Amygdala (tissue), 56 donors: ENCODE data around the gene A4GNT.
"Not testable (repeated sequence)": the region's sequence is repeated elsewhere in the genome, so short reads cannot be mapped to it uniquely, and the experiment has no call there.

Experiments
- DNase-seq, 56 donors: peaks; one replicate each; lab custom pipeline; 2025; lab: John Stamatoyannopoulos, UW

Gene A4GNT

DNA sequence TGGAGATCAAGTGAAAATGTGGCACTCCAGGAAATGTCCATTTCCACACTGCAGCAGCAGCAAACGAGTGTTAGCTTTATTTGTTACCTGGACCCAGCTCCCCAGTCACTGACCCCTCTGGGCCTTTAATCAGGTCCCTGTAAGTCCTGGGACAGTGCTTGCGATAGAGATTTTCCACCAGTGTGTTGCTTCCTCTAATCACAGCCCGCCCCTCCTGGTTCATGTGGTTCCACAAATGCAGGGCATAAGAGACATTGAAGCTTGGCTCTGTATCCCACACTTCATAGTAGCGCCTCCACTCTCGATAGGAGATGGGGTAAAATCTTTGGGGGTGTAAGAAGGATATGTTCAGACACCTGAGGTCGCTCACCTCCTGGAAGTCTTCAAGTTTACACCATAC lies 8.0 kb downstream of the A4GNT start:
- no peak for DNase-seq

DNA sequence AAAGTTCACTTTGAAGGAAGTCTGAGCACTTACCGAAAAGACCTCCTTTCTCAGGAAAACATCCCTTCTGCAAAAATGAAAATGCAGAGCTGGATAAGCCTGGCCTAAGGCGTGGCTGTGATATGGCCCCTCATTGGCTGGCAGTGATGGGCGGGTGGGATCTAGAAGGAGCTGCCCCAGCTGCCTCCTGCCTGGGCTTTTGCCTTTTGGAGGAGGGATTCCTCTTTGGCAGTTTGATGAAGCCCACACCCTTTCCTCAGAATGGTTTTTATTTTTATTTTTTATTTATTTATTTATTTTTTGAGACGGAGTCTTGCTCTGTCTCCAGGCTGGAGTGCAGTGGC lies 12.8 kb downstream of the A4GNT start:
- no peak for DNase-seq

DNA sequence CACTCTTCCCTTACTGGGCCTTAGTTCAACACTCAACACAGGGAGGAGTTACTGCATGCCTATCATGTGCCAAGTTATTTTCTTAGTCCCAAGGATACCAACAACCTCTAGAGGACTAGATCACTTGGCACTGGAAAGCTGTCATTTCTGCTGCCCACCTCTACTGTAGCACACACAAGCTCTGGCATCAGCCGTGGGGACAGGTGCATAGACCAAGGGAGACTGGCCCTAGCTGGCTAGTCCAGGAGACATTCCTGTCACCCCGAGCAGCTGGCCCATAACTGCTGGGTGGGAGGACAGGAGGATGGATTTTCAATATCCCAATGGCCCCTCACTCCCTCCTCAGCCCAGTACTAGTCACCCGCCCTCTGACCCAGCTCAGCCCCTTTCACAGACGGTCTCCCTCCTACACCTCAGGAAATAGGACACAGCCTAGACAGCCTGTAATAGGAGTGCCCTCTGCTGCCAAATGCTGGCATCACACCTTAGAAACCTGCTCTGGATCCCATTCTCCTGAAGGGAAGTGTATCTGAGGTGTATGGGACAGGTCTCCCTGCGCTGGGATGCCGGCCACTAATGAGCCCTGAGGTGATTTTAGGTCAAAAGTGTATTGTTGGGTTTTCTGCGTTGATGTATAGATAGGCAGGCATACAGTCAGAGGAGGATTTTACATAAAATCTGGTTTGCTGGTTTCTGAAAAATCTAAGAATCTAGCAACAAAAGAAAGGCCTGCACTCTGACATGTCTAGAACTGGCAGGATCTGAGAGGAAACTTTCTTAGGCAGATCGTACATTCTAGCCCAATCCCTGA lies 13.4 kb downstream of the A4GNT start:
- peak in 41 of 56 donors; percentile 10 to 84 (median 32) for DNase-seq

DNA sequence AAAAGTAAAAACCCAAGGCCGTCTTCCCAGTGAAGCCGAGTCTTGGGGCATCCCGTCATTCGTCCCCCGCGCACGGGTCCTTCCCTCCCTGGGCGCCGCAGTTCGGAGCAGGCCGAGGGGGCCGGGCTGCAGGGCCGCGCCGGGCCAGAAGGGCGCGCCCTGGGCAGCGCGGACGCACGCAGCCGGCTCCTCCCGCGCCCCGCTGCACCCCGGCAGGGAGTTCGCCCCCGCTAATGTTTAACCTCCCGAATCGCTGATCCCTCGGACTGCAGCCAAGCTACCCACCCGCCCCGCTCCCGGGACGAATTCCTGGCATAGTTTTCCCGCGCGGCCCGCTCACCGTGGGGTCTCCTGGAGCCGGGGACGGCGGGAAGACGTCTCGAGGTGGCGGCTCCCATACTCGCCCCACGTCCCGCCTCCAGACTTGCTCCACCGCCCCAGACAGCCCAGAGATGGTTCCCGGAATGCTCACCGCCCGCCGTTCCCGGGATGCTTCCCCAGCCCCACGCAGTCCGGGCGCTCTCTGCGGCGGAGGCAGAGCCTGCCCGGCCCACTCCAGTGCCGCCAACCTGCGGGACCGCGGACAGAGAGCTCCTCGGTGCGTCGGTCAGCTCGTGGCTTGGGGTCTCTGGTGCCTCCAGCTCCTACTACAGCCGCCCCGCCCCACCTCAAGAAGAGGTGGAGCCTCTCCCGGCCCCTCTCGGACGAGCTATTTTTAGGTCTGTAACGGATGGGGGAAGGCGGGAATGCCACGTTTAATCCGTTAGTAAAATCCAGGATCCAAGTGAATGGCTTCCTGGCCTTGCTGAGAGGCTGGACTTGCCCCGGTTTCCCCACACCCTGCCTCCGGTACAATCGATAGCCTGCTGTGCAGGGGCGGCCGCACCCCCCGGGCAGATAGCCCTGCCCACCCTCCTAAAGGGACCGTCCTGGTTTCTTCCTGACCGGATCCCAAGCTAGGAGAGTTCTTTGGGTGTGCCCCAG lies 16.9 kb downstream of the A4GNT start, which contains the start of gene DZIP1L:
Gene DZIP1L, minus strand, starts transcription at position 621 of the 984 bp plus-strand sequence. CDS start 11,637 bp downstream, outside the sequence.
- peak in 32 of 56 donors; percentile 8 to 64 (median 46) for DNase-seq

DNA sequence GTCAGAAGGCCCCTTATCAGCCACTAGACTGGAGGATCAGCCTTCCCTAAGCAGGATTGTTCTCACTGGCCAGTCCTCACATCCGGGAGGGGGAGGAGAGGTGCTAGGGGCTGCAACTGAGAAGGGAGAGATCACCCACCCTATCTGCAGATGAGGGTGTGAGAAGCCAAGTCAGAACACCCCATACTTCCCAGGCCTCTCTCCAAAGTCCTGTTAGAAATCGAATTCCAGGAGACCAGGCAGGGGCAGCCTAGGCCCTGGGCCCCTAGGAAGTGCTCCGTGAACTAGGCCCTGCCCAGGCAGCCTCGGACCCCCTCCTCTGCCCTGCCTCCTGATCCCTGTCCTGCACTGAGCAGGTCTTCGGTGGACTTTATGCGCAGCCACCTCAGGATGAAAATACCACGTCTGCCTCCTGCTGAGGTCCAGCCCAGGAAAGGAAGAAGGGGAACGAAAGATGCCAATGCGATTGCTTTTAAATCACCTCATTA lies 17.7 kb downstream of the A4GNT start:
- DNase-seq = peak in 2 of 56 donors; percentile 6 to 14

DNA sequence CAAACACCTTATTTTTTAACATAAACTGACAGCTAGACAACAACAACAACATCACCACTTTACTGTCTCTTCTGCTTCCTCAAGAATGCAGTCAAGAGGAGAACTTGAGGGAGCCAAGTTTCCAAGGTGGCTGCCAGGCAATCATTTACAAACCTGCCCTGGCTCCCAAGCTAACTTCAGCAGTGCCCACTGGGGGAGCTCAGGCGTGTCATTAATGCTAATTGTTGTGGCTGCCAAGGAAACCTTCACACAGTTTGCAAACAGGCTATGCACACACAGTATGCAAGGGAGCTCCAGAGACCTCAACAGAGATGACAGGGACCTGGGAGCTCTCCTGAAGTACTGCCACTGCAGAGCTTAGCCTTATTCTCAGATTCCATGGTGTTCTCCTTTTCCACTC lies 18.9 kb downstream of the A4GNT start:
- DNase-seq = no peak

DNA sequence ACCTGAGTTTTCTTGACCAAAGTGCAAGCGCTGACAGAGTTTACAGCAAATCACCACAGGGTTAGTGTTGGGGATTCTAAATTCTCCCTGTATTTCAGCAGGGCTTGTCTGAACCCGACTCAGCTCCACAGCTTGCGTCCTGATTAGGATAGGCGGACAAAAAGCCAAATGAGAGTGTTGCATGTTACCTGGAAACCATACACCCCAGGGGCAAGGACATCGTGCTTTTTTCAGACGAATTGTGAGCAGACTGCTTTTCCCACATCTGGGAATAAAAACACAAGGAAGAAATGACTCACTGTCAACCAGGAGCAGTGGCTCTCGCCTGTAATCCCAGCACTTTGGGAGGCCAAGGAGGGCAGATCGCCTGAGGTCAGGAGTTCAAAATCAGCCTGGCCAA lies 19.8 kb downstream of the A4GNT start:
- no peak for DNase-seq

DNA sequence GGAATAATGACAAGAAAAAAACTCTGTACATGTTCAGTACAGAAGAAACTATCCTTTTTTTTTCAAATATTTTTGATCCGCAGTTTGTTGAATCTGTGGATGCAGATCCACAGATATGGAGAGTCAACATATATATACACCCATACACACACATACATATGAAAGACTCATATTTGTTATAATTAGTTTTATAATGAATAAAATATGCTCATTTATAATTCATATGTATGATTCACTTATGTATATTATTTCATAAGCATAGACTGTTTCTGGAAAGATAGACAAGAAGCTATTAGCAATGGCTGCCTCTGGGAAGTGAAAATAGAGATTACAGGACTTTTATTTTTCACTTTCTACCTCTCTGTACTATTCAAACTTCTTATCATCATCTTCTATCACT lies 26.6 kb downstream of the A4GNT start:
- DNase-seq = no peak

DNA sequence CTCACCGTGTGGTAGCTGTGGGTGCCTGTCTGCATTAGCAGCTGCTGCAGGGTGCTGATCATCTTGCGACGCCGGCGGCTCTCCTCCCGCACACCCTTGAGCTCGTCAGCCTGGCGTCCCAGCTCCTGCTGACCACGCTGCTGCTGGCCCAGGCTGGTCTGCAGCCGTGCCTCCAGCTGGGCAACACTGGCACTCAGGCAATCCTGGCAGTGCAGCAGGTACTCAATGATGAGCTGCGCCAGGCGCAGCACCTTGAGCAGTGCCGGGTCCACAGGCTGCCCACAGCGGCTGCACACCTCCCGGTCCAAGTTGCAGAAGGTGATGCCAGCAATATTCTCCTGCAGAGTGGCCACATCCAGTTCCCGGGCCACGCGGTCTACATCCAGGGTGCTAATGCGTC lies 28.7 kb downstream of the A4GNT start:
- no peak for DNase-seq

DNA sequence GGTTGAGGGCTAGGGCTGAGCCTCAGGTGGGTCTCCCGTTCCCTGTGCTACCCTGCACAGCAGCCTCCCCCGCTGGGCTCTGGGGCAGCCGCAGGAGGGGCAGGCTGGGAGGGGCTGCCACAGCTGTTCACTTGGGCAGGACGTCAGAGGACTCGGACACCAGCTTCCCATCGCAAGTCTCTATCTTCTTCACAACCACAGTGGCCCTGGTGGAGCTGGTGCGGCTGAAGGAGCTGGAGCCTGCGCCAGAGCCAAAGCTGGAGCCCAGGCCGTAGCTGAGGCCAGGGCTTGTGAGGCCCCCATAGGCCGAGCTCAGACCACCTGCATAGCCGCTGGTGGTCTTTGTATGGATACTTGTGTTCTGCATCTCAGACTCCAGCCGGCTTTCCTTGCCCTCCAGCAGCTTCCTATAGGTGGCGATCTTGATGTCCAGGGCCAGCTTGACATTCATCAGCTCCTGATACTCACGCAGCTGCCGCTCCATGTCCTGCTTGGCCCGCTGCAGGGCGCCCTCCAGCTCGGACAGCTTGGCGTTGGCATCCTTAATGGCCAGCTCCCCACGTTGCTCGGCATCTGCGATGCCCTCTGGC lies 30.7 kb downstream of the A4GNT start:
- DNase-seq = not testable (repeated sequence)

DNA sequence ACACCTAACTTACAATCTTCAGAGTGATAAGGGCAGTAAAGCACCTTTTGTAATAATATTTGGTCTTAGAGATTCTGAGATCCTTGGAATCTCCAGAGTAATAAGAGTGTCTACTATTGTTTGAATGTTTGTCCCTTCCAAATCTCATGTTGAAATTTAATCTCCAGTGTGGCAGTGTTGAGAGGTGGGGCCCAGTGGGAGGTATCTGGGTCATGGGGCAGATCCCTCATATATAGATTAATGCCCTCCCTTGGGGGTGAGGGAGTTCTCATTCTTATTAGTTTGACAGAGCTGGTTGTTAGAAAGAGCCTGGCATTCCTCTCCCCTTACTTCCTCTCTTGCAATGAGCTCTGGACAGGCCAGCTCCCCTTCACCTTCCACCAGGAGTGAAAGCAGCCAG lies 32.8 kb downstream of the A4GNT start:
- no peak for DNase-seq

DNA sequence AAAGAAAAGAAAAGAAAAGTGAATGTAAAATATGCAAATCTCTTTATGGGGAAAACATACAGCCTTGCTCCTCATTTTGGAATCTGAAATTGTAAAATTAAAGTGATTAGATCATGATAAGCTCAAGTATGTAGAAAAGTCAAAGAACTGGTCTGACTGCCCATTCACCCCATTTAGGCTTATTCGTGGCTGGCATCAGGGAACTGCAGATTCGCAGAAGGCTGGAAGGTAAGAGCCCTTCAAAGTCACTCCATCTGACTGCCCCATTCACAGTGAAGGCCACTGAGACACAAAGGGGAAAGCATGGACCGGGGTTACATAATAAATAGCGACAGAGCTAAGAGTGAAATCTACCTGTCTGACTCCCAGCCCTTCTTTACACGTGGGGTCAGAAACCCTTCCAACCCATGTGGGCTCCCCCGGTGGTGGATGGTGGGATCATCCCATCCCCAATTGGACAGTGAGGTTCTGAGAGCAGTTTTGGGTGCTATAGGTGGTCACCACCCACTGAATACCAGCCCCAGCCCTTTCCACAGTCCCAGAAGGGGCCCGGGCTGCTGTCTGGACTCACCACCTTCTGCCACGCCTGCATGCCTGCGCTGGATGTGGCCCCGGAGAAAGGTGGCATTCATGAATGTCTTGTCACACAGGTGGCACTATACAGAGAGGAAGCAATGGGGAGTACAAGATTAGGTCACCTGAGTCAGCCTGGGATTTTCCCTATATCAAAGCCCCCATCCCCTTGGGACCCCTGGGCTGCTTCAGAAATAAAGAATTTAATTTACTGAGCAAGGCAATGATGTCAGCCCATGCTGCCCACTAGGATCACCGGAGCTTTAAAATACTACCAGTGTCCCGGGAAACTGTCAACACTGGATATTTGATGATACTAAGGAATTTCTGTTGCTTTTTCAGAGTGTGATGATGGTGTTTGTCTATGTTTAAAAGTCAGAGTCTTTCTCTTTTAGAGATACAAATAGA lies 34.7 kb downstream of the A4GNT start:
- DNase-seq = no peak

DNA sequence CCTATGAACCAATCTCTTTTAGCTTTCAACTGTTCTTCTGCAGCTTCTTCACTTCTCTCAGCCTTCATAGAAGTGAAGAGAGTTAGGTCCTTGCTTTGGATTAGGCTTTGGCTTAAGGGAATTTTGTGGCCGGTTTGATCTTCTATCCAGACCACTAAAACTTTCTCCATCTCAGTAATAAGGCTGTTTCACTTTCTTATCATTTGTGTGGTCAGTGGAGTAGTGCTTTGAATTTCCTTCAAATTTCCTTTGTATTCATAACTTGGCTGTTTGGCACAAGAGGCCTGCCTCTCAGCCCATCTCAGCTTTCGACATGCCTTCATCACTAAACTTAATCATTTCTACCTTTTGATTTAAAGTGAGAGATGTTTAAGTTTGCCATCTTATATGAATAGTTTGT lies 38.5 kb downstream of the A4GNT start:
- DNase-seq = no peak

DNA sequence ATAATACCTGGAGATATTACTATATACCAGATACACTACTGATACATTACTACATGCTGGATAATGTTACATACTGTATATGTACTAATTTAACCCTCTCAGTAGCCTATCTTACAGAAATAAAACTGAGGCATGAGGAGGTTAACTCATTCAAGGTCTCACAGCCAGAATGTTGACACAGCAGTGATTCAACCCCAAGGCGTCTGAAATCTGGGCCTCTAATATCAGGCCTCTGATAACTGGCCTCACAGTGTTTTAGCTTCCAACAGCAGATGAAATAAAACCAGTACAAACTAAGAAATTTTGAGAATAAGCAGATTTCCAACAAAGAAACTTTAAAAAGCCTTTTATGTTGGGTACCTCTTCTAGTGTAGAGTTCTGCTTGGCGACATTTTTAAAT lies 40.2 kb downstream of the A4GNT start:
- no peak for DNase-seq

DNA sequence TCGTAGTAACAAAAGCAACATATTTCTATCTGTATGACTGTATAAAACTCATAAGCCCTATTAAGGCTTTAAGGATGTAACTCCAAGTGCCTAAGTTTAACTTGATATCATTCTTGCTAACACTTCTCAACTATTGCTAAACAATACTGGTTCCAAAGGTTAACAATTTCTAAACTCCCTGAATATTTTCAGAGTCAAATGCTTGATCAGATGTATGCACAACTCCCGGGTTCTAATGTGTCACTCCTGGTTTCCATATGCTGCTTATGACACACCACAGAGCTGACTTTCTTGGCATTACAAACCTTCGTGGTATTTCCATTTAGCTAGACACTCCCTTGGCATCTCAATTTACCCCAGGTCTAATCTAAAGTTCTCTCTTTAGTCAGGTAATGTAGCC lies 43.1 kb downstream of the A4GNT start:
- DNase-seq = no peak

DNA sequence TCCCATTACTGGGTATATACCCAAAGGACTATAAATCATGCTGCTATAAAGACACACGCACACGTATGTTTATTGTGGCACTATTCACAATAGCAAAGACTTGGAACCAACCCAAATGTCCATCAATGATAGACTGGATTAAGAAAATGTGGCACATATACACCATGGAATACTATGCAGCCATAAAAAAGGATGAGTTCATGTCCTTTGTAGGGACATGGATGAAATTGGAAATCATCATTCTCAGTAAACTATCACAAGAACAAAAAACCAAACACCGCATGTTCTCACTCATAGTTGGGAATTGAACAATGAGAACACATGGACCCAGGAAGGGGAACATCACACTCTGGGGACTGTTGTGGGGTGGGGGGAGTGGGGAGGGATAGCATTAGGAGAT lies 46.4 kb downstream of the A4GNT start:
- DNase-seq = not testable (repeated sequence)

DNA sequence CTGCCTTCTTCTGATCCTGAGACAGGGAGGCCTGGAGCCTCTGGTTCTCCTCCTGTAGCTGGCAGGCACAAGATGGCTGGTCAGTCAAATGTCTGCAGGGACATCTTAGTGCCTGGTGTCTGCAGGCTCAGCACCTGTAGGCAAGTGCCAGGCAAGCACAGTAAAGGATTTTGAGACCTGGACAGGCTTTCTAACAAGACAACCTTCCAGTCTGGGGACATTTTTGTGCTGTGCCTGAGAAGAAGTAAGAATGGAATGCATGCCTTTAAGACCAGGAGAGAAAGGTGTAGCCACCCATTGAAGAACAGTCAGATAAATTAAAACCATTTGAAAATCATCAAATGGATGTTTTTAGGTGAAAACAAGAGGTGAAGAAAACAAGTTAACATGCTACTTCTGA lies 48.0 kb downstream of the A4GNT start:
- DNase-seq = no peak

DNA sequence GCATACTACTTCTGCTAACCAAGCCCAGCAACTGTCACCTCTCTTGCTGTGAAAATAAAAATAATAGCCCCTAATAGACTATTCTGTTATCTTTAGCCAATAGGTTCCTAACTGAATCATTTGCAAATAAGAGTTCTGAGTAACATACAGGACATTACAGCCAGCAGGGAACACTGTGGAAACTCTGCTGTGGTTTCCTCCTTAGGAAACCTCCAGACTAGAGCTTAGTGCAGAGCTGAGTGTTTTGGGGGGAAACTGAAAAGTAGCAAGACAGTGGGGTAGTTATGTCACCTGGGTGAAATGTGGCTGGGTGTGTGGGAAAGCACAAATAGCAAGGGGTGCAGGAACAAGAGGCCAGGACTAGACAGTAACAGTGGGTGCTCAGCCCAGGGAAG lies 49.2 kb downstream of the A4GNT start:
- no peak for DNase-seq

DNA sequence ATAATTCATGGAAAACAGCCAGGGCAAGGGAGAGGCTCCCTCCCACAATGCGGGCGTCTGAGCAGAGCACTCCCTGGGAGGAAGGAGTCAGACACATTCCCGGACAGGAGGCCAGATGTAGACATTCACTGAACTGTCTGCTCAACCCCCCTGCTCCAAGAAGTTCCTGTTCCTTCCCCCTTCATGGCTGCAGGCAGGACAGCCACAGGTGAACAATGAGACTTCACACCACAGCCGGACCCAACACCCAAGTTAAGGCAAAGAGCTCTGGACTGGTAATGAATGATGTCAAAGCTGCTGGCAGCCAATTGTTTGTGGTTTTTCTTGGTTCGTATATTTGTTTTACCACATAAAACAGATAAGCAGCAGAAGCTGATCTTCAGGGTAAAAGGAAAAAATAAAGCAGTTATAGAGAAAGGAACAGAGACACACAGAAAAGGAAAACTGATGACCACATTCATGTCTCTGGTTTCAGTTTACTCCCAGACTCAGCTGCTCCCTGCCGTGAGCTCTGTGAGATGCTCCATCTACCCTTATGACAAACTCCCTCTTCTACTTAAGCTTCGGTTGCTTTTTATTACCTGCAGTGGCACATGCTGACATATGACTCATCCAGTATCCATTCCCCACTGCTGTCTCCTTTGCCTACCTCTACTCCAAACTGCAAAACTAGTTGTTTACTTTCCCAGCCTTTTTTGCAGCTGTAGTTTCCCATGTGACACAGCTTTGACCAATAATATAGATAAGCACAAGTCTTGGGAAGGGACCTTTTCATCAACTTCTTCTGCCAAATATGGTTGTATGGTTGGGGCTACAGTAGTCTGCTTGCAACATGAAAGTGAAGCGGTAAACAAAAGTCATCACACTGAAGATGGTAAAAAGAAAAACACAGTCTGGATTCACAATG lies 49.9 kb downstream of the A4GNT start:
- no peak for DNase-seq
